ENCODE results near the gene RHOT1. TPM values are rescaled to one million over a fixed set of nuclear protein-coding genes. Genes with fewer than 3 reads are reported as not detected.
"Not testable (repeated sequence)": the region's sequence is repeated elsewhere in the genome, so short reads cannot be mapped to it uniquely, and the experiment has no call there.

RHOT1 gene
- total RNA-seq, 1 experiment from 2014 or later = 32.5 TPM

DNA sequence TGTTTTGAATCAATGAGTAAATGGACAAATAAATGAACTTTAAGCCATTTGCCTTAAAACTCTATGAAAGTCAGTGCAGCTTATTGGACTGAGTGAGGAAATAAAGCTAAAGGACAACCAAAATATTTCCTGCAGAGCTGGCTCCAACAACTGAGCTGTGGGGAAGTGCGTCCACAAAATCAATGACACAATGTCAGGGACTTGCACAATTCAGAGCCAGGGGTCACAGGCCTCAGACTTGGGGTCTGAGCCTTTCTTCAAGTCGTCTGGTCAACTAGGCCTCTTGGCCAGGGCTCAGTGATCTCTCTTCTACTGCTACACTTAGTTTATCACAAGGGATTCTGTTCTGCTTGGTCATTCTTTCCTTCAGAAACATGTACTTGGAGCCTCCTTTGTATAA lies 97.2 kb downstream of the RHOT1 start:
- Histone ChIP-seq H3K4me3 (no peak overlapping the region), H3K36me3 (no peaks in the 10 kb centered on the region), H3K27me3 (no peaks in the 10 kb centered on the region), H3K9me3 (no peaks in the 10 kb centered on the region)
- no peak for DNase-seq

DNA sequence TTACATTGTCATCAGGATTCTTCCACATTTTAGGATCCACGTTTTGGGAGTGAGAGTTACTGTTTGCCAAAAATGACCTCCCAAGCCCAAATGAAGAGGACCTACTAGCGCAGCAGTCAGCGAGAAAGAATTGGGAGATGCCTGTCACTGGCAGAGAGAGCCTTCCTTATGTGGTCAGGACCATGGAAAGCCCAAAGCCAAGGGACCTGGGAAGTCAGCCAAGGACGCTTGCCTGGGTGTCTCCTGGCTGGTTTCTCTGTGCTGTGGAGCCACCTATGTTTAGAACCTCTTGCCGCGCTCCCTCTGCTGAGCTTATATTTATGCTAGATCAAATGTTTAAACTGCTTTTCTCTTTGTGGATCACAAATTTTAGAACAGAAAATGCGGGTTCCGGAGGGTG lies 98.4 kb downstream of the RHOT1 start:
- DNase-seq = no peak
- H3K36me3 ChIP-seq = no peaks in the 10 kb centered on the region
- H3K9me3 ChIP-seq = no peaks in the 10 kb centered on the region
- no peaks in the 10 kb centered on the region for H3K27me3 ChIP-seq
- no peak overlapping the region for H3K4me3 ChIP-seq

DNA sequence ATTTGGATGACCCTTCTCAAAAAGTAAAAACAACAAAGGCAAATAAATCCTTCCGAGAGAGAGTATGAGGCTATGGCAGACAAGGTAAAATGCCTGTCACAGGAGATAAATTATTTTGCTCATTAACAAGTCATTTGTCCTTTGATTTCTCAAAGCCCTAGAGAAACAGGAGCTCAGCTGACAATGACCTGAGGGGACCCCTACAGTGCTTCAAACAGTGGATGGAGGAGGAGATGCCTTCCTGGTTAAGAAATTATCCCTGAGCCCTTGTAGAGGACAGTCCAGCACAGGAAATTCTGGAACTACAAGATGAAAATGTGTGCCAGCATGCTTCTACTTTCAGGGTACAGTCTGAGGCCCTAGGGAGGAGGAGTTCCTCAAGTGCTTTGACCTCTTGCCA lies 99.3 kb downstream of the RHOT1 start:
- DNase-seq = no peak
- no peaks in the 10 kb centered on the region for H3K27me3 ChIP-seq
- H3K9me3 ChIP-seq = no peaks in the 10 kb centered on the region
- H3K4me3 ChIP-seq = no peak overlapping the region
- no peaks in the 10 kb centered on the region for H3K36me3 ChIP-seq

DNA sequence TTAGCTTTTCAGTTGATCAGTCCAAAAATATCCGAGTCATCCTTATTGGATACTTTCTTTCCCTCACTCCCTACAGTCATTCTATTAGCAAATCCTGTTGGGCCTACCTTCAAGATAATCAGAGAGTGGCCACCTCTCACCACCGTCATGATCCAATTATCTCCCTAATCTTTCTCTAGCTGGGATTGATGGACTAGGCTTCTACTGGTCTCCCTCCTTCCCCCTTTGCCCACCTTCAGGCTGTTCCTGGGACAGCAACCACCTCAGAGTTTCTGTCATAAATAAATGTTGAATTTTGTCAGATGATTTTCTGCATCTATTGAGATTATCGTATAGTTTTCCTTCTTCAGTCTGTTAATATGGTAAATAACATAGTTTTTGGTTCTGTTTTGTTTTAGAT lies 107.2 kb downstream of the RHOT1 start:
- Histone ChIP-seq H3K27me3 (no peaks in the 10 kb centered on the region), H3K36me3 (no peaks in the 10 kb centered on the region), H3K9me3 (no peaks in the 10 kb centered on the region), H3K4me3 (no peak overlapping the region)
- no peak for DNase-seq

DNA sequence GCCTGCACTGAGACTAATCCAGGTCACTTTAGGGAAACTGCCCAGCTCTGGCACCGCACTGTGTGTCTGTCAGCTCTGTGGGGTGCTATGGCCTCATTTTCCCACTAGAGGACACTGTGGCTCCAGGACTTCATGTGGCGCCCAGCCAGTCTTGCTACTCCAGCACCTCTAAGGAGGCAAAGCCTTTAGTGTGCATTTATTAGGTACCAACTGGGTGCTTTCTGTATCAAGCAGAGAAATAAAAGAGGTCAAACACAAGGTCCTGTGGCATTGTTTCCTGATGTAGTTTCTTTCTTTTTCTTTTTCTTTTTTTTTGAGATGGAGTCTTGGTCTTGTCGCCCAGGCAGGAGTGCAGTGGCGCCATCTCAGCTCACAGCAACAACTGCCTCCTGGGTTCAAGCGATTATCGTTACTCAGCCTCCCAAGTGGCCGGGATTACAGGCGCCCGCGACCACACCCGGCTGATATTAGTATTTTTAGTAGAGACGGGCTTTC lies 110.9 kb downstream of the RHOT1 start:
- Histone ChIP-seq H3K4me3 (no peak overlapping the region), H3K27me3 (no peaks in the 10 kb centered on the region)
- peak; percentile 68 for DNase-seq

DNA sequence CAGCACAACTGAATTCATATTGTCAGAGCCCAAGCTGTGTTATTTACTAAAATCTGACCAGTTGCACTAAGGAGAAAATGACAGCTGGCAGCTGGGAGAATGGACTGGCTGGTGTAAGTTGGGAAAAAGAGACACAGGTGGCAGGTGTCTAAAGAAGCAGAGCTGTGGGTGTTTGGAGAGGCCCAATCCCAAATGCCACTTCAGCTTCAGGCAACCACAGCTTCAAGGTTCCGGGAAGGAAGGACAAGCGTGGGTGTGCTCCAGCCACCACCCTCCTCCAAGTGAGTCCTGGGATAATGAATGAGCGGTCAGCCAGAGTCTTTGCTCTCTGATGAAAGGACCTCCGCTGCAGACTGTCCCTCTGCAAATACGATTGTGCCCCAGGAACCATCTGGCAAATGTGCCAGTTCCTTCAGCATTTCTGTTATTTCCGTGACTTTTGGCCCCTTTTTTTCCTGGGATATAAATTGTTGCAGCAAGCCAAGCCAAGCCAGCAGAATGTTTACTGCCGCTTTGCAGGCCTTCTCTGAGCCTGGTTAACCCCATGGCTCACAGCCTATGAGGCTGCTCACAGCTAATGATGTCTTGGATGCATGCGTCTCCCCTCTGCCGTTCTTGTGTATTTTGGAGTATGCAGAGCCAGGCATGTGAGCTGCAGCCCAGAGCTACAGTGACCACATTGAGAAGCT lies 113.9 kb downstream of the RHOT1 start:
- no peaks in the 10 kb centered on the region for H3K9me3 ChIP-seq
- H3K36me3 ChIP-seq = no peaks in the 10 kb centered on the region
- H3K27me3 ChIP-seq = no peaks in the 10 kb centered on the region
- no peak overlapping the region for H3K4me3 ChIP-seq
- DNase-seq = no peak

More for the DNA sequence above, 110.9 kb downstream of the RHOT1 start:
- H3K36me3 ChIP-seq = no peaks in the 10 kb centered on the region
- no peaks in the 10 kb centered on the region for H3K9me3 ChIP-seq

DNA sequence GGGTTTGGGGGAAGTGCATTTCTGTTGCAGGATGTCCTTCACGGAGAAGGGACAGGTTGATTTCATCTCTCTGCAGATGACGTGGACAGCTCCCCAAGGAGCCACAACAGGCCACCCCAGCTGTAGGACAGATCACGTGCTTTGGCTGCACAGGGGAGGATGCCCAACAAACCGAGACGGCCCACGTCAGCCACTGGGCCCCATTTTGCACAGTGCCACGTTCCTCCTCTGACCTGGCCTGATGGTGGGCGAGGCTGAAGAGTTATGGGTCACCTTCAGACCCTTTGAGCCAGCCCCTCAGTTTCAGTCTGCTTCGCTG lies 114.4 kb downstream of the RHOT1 start:
- H3K4me3 ChIP-seq = no peak overlapping the region
- H3K36me3 ChIP-seq = no peaks in the 10 kb centered on the region
- H3K27me3 ChIP-seq = no peaks in the 10 kb centered on the region
- no peak for DNase-seq
- no peaks in the 10 kb centered on the region for H3K9me3 ChIP-seq

DNA sequence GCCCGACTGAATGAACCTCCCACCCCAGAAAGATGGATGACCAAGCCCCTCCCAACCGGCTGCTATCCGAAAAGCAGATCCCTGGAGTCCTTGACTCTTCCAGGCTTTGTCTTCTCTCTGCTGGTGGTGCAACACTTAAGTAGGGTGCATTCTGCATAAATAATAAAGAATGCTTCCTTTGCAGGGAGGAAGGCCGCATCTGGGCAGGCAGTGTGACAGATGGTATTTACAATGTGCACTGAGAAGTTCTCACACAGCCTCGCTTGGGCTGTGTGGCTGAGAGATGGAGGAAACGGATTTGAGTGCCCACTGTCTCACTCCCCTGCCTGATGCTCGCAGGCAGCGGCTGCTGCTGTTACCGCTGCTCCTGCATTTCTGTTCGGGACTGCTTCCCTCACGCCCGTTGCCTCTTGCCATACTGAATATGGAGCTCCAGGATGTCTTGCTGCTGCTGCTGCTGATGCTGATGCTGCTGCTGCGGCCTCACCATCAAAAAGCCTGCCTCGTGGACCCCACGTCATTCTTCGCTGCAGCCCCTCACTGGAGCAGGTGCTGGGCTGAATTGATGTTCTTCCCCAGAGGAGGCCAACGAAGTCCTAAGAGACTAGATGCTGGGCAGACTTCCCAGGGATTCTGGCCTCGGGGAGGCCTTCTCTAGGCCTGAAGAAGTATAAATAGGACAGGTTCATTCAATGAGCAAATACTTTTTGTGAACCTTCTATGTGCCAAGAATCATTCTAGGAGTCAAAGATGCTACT lies 116.3 kb downstream of the RHOT1 start:
- Histone ChIP-seq H3K36me3 (no peaks in the 10 kb centered on the region), H3K9me3 (no peaks in the 10 kb centered on the region), H3K4me3 (no peak overlapping the region), H3K27me3 (no peaks in the 10 kb centered on the region)
- DNase-seq = no peak

DNA sequence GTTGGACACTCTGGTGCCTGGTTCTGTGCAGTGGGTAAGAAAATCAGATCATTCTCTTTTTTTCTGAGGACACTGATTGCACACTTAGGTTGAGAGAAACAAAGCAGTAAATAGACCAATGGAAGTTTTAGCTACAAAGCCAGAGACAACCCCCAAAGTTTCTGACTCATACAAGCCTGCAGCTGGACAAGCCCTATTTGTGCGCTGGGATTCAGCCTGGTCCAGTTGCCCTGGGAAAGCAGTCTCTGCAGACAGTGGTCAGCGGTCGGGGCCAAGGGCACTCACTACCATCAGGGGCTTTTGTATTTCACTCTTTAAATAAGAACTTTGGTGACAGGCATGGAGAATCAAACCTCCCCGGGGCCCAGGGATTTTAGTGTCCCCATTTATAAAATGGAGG lies 117.3 kb downstream of the RHOT1 start:
- no peaks in the 10 kb centered on the region for H3K9me3 ChIP-seq
- H3K36me3 ChIP-seq = no peaks in the 10 kb centered on the region
- no peak overlapping the region for H3K4me3 ChIP-seq
- no peaks in the 10 kb centered on the region; the same call in 1 of the 2 replicates for H3K27me3 ChIP-seq
- DNase-seq = peak; percentile 58

DNA sequence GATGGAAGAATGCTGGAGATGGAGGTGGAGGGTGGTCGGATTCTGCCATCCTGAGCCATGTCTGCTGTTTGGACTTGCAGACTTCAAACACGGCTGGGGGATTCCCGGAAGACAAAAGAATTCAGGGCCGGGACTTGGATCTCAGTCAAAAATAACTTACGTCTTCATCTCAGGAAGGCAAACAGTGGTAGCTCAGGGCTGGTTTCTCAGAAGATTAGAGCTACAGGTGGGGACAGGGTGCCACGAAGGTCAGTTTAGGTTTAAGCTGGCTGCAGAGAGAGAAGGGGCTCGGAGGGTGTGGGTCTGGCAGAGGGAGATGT lies 119.1 kb downstream of the RHOT1 start:
- DNase-seq = no peak
- H3K27me3 ChIP-seq = peaks cover 7% of the 10 kb centered on the region
- no peak overlapping the region for H3K4me3 ChIP-seq
- no peaks in the 10 kb centered on the region for H3K36me3 ChIP-seq
- H3K9me3 ChIP-seq = no peaks in the 10 kb centered on the region

DNA sequence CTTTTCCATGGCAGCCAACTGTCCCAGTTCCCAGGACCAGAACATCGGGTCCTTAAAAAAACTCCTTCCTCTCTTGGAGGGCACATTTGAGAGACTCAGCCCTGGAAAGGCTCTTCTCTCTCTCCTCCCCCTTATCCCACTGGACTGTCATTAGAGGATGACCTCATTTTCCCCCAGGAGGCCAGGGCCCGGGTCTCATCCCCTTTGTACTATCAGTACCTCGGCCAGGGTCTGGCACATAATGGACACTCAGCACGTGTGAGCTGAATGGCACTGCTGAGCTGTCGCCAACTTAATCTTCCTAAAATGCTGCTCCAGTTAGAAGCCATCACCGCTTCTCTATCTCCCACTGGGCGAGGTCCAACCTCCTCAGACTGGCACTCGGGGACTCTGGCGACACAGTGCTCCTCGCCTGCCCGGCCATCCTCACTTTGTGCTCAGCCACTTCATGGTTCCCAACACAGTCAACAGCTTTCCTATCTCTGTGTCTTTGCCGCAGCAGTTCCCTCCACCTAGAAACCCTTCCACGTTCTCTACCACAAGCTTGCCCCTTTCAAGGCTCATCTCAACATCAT lies 119.7 kb downstream of the RHOT1 start:
- Histone ChIP-seq H3K36me3 (no peaks in the 10 kb centered on the region), H3K9me3 (no peaks in the 10 kb centered on the region), H3K4me3 (no peak overlapping the region), H3K27me3 (peaks cover 13% of the 10 kb centered on the region)
- DNase-seq = no peak

DNA sequence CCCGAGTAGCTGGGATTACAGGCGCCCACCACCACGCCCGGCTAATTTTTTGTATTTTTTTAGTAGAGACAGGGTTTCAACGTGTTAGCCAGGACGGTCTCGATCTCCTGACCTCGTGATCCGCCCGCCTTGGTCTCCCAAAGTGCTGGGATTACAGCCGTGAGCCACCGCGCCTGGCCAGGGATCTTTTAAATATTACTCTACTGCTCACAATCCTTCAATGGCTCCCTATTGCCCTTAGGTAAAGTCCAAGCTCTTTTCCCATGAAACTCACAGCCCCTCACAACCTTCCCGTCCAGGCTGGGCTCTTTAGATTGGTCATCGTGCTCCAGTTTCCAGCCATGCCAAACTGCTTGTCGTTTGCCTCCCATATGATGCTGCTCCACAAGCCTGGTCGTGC lies 121.2 kb downstream of the RHOT1 start:
- not testable (repeated sequence) for H3K36me3 ChIP-seq, DNase-seq, H3K4me3 ChIP-seq, H3K9me3 ChIP-seq
- H3K27me3 ChIP-seq = peaks cover 24% of the 10 kb centered on the region

DNA sequence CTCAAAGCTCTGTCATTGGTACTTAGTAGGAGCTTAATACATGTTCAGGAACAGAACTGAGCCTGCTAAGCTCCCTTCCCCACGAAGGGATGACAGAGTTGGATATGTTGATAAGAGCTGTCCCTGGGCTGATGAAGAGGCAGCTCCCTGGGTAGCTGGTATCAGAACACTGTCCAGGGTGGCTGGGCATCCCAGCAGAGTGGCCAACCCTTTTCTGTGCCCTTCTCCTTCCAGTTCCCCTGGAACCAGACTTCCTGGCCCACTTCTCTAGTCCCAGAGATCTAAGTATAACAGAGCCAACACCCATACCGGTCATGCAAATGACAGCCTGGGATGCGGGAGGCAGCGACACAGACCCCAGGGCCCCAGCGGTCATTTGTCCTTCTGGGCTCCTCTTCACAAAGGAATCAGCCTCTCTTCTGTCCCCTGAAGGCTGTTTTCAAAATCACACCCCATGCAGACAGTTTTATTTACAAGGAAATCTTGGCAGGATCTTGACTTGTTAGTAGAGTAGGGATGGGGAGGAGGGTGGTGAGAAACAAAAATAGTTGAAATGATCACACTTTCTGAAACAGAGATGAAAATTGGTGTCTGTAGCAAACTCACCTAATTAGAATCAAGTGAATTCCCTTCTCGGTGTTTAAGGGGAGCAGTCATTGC lies 122.0 kb downstream of the RHOT1 start:
- peaks cover 31% of the 10 kb centered on the region for H3K27me3 ChIP-seq
- DNase-seq = no peak
- no peaks in the 10 kb centered on the region for H3K9me3 ChIP-seq

DNA sequence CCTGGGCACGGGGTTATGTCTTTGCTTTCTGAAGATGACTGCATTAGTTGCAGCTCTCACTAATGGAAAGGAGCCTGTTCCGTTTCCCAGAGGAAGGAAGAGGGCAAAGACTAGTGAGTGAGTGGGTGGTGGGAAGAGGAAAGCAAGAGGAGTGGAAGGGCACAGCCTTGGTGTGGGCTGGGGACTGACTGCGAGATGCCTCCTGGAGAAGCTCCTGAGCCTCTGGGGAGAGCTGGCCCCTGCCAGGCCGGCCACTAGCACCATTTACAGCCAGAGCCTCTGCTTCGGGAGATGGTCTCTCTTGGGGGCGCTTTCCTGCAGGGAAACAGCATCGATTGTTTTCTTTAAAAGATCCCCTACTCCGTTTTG lies 122.5 kb downstream of the RHOT1 start:
- H3K27me3 ChIP-seq = peaks cover 32% of the 10 kb centered on the region

More for the DNA sequence above, 122.0 kb downstream of the RHOT1 start:
- H3K4me3 ChIP-seq = no peak overlapping the region
- H3K36me3 ChIP-seq = no peaks in the 10 kb centered on the region

DNA sequence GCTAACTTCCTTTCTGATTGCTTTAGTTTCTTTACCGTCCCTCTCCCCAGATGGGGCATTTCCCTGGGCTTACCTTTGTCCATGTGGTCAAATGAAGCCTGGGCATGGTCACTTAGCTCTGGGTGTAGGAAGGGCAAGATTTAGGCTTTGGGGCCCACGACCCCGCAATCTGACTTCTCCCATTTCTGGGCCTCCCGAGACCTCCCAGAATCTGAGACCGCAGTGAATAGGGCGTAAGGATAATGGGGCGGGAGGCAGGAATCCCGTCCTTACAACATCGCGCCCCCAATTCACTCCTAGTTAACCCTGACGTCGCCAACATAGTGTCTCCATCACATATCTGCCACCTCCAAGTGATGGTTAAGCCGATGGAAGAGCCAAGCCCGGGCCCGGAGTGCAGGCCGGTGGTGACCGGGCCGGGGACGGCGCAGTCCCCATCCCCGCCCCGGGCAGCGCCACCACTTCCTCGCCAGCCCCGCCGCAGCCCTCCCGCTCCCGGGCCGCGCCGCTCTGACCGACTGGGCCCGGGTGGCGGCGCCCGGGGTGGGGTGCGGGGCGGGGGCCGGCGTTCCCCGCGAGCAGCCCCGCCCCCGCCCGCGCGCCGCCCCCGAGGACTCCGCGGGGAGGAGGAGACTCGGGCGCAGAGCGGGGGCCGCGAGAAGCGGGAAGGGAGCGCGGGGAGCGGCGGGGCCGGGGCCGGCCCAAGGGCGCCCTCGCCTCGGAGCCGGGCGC lies 123.1 kb downstream of the RHOT1 start, which contains the start of gene RHBDL3:
Gene RHBDL3 (plus strand): TSS at position 641 of the 732 bp plus-strand sequence. CDS start 358 bp downstream, outside the sequence.
- DNase-seq = peak; percentile 47
- Histone ChIP-seq H3K9me3 (no peaks in the 10 kb centered on the region), H3K36me3 (no peaks in the 10 kb centered on the region), H3K27me3 (peaks cover 32% of the 10 kb centered on the region), H3K4me3 (peak within 1 kb of the TSS; percentile 50)

More for the DNA sequence above, 122.5 kb downstream of the RHOT1 start:
- DNase-seq = no peak
- H3K4me3 ChIP-seq = no peak overlapping the region
- no peaks in the 10 kb centered on the region for H3K36me3 ChIP-seq
- H3K9me3 ChIP-seq = no peaks in the 10 kb centered on the region

DNA sequence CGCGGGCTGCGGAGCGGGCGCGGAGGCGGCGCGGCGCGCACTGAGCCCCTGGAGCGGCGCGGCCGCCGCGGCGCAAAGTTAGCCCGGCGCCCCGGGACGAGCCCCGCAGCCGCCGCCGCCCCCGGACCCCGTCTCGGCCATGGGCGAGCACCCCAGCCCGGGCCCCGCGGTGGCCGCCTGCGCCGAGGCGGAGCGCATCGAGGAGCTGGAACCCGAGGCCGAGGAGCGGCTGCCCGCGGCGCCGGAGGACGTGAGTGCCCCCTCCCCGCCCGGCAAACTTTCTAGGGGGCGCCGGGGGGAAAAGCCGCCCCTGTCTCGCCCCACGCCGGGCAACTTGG lies 123.7 kb downstream of the RHOT1 start:
- DNase-seq = no peak
- H3K36me3 ChIP-seq = no peaks in the 10 kb centered on the region
- peak overlapping the region; percentile 50 for H3K4me3 ChIP-seq
- peaks cover 32% of the 10 kb centered on the region for H3K27me3 ChIP-seq
- no peaks in the 10 kb centered on the region for H3K9me3 ChIP-seq
